NAMALWA (cell line): ENCODE results near the gene HSF5.
"Not testable (repeated sequence)": the region's sequence is repeated elsewhere in the genome, so short reads cannot be mapped to it uniquely, and the experiment has no call there.

Source experiments
- DNase-seq: peaks from one replicate; pipeline ENCODE4 v3.0.0-alpha.2; 2015; ENCODE audit warnings: low spot score

Gene HSF5

GRCh38 chr17:58412961-58413586 is 75.1 kb downstream of the HSF5 start:
- no peak for DNase-seq

DNA sequence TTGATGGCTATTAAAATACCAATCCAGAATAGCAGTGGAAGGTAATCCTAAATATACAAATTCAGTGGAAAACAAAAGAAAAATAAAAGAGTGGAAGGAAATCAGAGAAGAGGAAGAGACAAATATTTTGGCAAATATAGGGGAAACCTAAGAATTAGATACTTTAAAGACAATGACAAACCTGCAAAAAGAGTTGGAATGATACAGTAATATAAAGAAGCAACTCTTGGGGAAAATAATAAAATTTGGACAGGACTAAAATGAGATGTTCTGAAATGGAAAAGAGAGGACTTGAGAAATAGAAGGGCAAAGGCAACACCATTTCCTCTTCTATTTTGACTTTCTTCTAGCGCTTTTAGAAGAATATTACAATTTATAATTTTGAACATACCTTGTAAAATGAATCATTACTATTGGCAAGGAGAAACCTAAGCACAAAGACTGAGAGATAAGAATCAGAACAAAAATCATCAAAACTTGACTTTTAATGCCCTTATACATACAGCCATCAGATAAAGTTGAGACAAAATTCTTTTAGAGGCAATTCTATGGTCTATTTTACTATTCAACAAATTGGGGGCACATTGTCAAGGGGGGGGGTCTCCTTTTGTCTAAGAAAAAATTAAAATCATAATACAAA is 76.0 kb downstream of the HSF5 start:
- DNase-seq: no peak

GRCh38 chr17:58411408-58411894 is 76.8 kb downstream of the HSF5 start:
- no peak for DNase-seq

DNA sequence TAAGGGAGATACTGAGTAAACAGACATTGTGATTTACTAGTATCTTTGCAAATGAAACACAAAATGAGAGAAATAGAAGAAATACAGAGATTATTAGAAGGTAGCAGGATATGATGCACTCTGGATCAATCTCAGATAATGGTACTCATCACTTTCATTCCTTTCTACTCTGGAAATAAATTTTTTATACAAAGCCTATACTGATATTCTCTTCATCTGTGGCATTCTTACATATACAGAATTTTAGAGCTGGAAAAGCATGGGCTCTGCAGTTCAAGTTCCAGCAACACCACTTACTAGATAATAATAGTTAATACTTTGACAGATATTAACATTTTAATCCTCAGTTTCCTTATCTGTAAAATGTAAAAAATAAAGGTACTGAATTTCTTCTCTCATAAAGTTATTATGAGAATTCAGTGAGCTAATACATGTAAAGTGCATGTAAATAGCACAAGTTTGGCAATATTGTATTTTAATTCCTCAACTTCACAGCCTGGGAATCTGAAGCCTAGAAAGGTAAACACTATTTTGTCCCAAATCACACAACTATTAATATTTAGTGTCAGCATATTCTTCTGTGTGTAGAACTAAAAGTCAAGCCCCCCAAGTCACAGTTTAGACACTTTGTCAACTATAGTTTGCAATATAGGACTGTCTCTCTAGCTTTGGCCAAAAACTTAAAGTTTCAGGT is 77.3 kb downstream of the HSF5 start:
- DNase-seq: no peak

DNA sequence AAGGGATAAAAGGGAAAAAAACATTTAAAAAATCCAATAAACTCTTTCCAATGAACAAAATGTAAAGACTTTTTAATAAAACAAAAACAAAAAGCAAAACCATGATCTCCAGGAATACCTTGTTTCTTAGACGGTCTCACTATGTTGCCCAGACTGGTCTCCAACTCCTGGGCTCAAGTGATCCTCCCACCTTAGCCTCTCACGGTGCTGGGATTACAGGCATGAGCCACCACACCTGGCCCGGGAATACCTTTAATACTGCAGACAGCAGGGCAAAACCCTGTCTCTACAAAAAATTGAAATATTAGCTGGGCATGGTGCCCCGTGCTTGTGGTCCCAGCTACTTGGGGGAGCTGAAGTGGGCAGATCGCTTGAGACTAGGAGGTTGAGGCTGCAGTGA is 78.8 kb downstream of the HSF5 start:
- no peak for DNase-seq

- DNase-seq: no peak
Observed at GRCh38 chr17:58403311-58403710, 84.9 kb downstream of the HSF5 start.

DNA sequence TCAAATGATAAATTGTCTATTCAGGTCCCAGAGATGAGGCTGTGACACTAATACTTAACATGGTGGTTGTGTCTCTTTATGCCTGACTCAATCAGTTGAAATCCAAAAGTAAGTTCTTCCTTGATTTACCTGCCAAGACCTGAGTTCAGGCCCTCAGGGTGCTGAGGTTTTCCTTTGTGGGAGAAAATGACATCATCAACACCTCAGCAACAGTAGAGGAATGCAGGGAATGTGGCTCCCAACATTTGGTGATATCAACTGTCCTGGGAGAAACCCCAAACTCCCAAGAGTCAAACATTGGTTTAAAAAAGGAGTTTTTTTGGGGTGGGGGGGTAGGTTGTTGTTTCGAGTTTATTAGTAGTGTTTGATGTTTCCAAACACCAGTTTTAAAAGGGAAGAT is 85.5 kb downstream of the HSF5 start:
- no peak for DNase-seq

GRCh38 chr17:58402047-58402446 is 86.2 kb downstream of the HSF5 start:
- no peak for DNase-seq

DNA sequence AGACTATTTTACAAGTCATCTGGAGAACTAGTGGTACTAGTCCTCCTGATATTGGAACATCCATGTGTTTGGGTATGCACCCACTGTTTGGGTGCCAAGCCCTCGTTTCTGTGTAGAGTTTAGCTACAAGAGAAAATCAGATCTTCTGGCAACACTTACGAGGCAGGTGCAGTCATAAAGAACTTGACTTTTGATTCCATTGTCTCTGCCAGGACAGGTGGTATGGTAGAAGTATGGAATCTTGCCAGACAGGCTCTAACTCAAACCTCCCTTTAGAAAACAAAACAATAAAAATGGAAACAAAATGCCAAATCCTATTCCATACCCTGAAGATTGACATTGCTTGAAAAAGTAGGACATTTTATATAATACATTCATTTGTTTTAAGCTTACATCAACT is 86.9 kb downstream of the HSF5 start:
- no peak for DNase-seq

DNA sequence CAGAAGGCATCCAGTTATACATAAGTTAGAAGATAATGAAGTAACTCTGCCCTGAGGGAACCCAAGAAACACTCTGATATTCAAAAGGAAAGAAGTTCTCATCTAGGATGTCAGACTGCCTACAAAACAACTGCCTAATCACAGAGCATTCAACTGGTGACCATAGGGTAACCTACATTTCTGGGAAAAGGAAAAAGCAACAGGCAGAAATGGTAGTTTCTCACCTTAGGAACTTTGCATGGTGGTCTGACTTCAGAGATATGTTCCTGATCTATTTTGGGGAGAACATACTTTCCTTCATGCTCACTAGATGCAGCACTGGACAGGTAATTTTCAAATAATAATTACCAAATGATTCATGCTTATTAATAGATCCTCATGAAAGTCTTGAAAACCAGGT is 87.4 kb downstream of the HSF5 start:
- no peak for DNase-seq

DNA sequence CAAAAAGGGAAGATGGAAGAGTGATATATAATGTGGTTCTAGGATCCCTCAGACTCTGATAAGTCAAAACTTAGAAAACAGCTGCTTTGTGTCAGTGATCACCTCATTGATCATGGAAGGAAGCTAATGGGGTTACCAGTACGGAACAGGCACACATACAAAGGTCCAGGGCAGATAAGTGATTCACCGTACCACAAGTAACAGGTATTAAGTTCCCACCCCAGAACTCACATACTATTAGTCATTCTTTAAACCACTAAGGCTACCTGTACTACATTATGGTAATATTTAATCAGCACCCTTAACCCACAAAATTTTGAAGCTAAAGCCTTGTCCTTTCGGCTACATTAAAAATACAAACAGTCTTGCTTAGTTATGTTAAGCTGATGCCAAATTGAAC is 88.2 kb downstream of the HSF5 start:
- no peak for DNase-seq

- no peak for DNase-seq
Observed at GRCh38 chr17:58398574-58399266, 89.5 kb downstream of the HSF5 start.

DNA sequence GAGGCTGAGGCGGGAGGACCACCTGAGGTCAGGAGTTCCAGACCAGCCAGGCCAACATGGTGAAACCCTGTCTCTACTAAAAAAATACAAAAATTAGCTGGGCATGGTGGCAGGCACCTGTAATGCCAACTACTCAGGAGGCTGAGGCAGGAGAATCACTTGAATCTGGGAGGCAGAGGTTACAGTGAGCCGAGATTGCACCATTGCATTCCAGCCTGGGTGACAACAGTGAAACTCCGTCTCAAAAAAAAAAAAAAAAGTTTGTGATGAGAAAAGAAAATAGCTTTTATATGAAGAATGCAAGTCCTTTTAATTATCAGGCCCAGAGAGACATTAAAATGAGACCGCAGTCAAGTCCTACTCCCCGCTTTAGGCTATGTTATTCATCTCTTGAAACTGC is 90.8 kb downstream of the HSF5 start:
- not testable (repeated sequence) for DNase-seq

DNA sequence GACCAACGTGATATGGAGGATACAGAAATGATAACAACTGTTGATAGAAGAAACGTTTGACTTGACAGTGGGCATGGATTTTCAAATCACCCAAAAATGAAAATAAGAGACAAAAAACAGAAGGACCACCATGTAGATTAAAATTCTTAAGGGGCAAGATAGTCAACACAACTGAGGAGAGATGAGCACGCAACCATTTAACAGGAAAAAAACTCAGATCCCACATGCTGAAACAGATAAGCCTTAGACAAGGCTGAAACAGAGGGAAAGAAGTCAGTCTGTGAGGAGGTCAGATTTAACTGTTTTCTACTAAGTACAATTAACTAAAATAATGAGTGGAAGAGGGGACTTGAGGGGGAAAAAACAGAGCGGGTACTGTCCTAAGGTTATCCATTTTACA is 92.0 kb downstream of the HSF5 start:
- DNase-seq: no peak

DNA sequence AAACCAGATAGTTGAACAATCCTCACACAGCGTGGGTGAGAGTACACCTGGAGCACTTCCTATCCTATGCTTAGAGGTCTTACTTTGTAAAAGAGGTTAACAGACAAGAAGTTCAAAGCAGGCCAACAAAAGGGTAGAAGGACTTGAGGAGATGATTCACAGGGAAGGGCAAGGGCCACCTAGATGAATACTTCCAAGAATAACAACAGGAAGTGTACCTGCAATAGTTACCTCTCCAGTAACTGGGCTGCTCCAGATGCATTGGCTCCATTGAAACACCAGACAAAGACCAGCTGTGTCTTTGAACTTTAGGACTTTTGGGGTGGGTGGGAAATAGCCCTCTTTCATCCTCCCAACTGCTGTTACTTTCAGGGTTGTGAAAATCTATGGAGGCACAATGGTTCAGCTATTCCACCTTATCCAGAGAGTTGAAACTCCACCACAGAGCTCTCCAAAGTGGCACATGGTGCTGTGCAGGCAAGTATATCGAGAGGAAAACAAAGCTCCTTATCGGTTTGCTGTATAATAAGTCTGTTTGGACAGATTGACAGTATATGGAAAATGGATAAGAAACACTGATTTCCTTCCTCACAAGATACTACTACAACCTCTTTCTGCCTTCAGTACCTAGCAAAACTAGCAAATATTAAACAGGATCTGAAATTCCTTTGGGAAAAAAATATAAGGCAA is 93.5 kb downstream of the HSF5 start:
- DNase-seq: no peak

DNA sequence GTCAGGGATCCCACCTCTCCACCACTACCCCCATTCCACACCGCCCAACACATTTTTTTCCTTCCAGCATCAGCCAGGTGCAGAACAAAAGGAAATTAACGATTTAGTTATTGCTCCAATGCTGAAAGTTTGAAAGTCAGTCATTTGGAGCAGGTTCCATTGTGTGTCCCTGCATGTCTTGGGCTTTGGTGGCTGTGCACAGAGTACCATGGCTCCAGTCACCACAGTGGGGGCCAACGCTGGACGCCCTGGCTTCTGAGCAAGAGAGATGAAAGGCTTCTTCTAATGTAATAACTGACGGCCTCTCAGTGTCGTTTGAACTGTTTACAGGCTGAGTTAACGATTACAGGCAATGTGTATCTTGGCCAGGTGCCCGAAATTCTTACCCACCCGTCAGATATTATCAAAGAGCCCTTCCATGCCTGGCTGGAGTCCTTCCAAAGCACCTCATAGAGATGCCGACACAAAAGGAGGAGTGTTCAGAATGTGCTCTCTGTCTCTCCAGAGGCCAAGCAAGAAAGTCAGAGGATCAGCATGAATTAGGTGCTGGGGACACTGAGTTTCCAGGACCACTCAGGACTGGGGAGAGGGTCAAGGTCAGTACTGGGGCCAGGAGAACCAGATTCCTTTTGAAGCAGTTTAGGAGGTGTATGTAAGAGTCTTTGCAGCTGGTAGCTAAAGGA is 96.8 kb downstream of the HSF5 start:
- DNase-seq: no peak

DNA sequence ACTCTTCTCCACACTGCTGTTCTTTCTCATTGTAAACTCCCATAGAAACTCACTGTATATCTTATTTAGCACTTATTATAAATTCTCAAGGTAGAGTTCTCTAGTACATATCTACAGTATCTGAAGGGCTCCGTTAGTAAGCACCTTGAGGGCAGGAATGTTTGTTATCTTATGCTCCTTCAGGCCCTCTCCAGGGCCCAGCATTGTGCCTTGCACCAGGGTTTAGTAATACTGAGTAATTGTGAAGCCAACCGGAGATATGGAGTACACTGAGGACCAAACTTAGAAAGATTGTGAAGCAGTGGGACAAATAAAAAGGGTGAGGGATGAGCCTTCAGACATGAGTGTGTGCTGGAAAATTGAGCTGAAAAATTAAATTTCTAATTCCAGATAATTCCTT is 97.3 kb downstream of the HSF5 start:
- DNase-seq: no peak

GRCh38 chr17:58388302-58389190 is 99.7 kb downstream of the HSF5 start:
- DNase-seq: no peak

GRCh38 chr17:58387834-58388233 is 100.4 kb downstream of the HSF5 start:
- DNase-seq: no peak

DNA sequence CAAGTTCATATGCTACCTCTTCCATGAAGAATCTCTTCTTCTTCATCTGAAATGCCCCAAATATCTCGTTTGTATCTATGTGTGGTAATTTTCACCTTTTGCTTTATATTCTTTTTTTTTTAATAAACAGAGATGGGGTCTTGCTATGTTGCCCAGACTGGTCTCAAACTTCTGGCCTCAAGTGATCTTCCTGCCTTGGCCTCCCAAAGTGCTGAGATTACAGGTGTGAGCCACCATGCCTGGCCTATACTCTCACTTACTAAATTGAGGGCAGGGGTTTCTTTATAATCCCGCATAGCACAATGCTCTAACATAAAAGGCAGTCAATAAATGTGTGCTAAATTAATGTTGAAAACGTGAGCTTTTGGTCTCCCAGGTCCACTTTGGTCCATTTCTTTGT is 101.5 kb downstream of the HSF5 start:
- DNase-seq: no peak
